IPS DF 4.7 (cell line): ENCODE measurements around the gene RFXANK.

Experiments
- DNase-seq: peaks from one replicate; pipeline ENCODE4 v3.0.0-alpha.2; 2013; ENCODE audit warnings: low spot score; ENCODE audit errors: extremely low read depth

The RFXANK gene

DNA sequence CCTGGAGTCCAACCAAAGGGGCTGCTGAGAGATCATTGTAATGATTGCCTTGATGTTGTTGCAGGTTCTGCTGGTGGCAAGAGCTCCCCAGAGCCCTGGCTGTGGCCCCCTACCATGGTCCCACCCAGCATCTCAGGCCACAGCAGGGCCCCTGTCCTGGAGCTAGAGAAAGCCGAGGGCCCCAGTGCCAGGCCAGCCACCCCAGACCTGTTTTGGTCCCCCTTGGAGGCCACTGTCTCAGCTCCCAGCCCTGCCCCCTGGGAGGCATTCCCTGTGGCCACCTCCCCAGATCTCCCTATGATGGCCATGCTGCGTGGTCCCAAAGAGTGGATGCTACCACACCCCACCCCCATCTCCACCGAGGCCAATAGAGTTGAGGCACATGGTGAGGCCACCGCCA, 35.2 kb downstream of the RFXANK start:
- DNase-seq, result no peak

DNA sequence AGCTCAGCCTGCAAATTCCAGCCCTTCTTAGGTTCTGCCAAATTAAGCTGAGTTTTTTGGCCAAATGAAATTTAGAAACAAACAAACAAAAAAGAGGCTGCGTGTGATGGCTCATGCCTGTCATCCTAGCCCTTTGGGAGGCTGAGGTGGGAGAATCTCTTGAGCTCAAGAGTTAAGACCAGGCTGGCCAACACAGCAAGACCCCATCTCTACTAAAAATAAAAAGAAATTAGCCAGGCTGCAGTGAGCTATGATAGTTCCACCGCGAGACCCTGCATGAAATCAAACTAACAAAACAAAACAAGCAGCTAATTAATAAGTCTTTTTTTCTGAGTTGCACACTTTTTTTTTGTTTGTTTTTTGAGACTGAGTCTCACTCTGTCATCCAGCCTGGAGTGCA, 37.6 kb downstream of the RFXANK start:
- DNase-seq, result no peak

DNA sequence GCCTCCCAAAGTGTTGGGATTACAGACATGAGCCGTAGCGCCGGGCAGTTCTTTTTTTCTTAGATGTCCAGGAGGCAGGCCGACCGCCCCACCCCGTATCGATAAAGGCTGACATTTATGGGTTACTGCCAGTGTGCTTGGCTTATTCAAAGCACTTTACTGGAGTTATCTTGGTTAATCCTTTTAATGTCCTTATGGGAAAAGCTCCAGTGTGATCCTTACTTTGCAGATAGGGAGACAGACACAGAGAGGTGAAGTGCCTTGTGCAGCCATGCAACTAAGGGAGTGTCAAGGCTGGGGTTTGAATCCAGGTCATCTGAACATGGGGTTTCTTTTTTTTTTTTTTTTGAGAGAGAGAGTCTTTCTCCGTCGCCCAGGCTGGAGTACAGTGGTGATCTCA, 38.9 kb downstream of the RFXANK start:
- DNase-seq, result no peak

DNA sequence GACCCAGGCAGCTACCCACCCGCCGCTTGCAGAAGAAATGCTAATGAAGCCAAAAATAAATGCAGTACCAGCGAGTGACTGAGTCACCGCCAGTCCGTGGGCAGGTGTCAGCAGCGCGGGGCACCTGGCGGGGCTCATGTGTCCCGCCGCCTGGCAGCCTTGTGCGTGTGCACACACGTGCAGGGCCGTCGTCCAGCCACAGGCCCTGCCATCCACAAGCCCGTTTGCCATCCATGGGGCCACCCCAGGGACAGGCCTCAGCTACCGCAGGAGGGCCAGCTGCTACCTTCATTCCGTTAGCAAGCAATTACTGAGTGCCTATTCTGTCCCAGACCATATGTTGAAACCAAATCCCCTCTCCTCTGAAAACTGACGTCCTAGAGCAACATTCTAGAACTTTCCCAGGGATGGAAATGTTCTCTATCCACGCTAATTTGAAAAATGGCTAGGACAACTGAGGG, 40.2 kb downstream of the RFXANK start:
- no peak for DNase-seq

DNA sequence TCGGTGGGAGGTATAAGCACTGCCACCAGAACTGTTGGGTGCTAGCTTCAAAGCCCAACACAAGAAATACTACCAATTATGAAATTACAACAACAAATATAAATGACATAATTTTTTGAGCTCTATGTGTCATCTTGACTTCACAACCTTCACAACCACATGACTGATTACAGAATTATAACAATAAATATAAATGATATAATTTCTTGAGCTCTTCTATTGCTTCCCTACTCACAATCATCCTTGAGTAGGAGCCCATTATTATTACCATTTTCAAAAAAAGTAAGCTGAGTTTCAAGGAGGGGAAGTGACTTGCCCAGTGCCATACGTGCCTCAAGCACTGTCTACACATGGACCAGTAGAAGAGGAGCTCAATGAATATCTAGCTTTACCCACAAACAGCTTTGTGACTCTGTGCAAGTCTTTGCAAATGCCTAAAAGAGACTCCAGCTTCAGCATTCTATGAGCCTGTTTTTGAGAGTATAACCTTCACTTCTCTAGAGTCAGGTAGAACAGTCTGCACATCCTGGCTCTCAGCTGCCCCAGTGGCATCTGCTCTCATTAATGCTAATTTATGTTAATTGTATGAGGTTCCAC, 42.3 kb downstream of the RFXANK start:
- DNase-seq, result no peak

DNA sequence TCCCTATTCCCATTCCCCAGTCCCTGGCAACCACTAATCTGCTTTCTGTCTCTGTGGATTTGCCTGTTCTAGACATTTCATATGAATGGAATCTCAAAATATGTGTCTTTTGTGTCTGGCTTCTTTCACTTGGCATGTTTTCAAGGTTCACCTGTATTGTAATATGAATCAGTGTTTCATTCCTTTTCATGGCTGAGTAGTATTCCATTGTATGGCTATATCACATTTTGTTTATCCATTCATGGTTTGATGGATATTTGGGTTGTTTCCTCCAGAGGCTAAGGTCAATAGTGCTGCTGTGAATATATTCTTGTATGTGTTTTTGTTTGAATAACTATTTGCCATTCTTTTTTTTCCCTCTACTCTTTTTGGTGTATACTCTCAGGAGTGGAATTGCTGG, 44.1 kb downstream of the RFXANK start:
- no peak for DNase-seq

DNA sequence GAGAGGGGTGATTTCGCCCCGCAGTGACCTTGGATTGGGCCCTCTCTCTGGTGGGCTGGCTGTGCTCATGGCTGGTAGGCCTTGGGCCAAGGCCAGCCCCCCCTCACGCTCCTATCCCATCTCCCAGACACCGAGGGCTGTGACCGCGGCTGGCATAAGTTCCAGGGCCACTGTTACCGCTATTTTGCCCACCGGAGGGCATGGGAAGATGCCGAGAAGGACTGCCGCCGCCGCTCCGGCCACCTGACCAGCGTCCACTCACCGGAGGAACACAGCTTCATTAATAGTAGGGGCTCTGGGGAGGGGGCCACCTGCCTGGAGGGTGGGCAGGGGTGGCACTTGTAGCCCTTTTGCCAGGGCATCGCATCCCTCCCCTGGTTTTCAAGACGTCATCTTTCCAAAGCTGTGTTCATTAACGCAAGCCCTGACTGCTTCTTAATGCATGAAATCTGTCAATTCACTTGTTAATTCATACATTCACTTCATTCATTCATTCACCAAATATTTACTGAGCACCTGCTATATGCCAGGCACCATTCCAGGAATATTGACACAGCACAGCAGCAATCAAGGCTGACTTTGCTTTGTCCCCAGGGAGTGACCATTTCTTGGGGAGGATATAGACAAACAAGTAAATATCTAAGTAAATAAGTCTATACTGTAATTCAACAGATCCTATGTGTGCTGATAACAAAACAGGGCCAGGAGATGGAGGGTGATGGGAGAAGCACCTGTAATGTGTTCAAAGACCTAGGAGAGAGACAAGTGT, 46.3 kb downstream of the RFXANK start:
- DNase-seq, result no peak

DNA sequence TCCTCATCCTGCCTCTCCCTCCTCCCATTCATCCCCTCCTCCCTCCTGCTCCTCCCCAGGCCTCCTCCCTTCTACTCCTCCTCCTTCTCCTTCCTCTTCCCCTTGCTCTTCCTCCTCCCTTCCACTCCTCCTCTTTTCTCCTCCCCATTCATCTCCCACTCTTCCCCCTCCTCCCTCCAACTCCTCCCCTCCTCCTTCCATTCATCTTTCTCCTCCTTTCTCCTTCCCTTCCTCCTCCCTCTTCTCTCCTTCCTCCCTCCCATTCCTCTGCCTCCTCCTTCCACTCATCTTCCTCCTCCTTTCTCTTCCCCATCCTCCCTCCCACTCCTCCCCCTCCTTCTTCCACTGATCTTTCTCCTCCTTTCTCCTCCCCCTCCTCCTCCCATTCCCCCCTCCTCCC, 47.6 kb downstream of the RFXANK start:
- DNase-seq, result no peak

DNA sequence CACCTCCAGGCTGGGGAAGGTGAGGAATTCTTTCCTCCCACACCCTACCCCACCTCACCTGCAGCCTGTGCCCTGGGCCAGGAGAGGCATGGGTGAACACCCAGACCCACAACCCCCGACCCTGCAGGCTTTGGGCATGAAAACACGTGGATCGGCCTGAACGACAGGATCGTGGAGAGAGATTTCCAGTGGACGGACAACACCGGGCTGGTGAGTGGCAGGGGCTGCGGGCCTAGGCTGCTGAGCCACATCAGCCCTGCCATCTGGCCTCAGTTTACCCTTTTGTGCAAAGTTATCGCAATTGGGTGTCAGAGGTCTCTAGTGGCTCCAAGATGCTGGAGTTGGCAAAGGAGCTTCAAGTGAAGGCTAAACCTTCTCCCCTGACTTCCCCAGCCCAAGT, 48.4 kb downstream of the RFXANK start:
- no peak for DNase-seq

DNA sequence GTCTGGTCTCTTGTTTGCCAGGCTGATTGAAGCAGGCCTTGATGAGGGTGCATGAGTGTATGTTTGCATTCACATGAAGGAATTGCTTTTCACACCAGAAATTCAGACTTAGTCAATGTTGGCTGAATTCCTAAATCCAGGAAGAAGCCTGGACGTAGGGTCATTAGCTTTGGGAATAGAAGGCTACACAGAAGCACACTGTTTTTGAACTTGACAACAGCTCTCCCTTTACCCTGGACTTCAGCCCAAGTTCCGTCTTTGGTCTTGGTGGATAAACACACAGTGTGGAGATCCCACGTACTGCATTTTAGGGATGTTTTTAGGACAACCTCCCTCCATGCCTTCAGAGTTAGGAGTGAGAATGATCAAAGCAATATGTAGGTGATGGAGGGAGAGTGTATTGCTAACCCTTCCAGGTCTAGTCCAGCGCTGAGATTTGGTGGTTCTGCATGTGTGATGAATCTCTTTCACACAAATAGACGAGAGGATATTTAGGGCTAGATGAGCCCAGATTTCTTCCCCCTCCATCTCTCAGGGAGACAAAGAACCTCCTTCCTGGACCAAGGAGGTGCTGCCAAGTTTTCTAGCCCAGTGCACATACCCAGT, 58.2 kb downstream of the RFXANK start:
- DNase-seq, result no peak
